GM10266 (cell line): ENCODE data around the gene DISP3.

Experiments used
- DNase-seq: peaks from one replicate; pipeline ENCODE4 v3.0.0; 2012; ENCODE audit errors: extremely low spot score
- CTCF ChIP-seq: IDR thresholded peaks from 2 replicates; pipeline ENCODE4 v1.5.1; 2012; ENCODE audit warnings: mild to moderate bottlenecking, low read depth; ENCODE audit not compliant: control insufficient read depth, insufficient read depth; ENCODE audit errors: missing control alignments

Gene DISP3

DNA sequence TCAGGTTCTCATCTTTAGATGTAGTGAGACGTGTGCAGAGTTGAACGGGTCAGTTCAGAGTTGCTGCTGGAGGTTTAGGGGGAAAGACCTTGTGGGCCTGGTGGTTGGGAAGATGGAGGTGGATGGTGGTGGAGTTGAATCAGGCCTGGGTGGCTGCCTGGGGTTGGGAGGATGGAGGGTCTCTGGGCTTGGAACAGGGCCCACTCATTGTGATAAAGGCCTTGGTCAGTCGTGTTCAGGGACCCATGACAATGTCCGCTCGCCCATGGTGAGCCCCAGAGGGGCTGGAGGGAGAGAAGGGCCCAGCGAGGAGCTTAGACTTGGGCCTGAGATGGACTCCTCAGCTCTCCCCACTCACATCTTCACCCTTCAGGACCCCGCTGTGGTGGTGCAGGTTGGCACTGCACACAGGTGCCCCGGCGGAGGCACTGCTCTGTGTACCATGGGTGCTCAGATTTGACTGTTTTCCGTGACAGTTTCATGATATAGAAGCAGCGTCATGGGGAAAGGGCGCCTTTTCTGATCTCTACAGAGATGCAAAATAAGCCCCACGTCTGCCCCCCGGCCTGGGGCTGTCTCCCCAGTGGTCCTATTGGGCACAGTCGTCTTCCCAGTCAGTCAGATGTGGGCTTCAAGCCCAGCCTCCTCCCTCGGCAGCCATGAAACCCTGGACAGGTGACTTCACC, 39.2 kb downstream of the DISP3 start:
- DNase-seq = no peak
- TF ChIP-seq CTCF = no peak

GRCh38 chr1:11518791-11519628, 40.1 kb downstream of the DISP3 start:
- no peak for DNase-seq
- TF ChIP-seq CTCF = no peak

DNA sequence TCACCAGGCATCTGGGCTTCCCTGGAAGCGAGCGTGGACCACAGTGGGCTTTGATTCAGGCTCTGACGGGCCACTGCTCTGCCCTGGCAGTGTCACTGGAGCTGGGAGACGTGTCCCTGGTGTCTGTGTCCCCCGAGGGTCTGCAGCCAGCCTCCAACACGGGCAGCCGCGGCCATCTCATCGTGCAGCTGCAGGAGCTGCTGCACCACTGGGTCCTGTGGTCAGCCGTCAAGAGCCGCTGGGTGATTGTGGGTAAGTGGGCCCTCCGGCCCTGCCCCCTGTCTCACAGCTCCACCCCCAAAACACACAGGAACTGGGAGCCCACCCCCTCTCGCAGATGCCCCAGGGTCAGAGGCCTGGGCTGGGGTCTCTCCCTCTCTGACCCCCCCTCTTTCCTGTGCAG, 40.7 kb downstream of the DISP3 start:
- no peak for DNase-seq
- no peak for TF ChIP-seq CTCF

- TF ChIP-seq CTCF = no peak
- DNase-seq = no peak
Measured at GRCh38 chr1:11520531-11521233, 41.7 kb downstream of the DISP3 start.

DNA sequence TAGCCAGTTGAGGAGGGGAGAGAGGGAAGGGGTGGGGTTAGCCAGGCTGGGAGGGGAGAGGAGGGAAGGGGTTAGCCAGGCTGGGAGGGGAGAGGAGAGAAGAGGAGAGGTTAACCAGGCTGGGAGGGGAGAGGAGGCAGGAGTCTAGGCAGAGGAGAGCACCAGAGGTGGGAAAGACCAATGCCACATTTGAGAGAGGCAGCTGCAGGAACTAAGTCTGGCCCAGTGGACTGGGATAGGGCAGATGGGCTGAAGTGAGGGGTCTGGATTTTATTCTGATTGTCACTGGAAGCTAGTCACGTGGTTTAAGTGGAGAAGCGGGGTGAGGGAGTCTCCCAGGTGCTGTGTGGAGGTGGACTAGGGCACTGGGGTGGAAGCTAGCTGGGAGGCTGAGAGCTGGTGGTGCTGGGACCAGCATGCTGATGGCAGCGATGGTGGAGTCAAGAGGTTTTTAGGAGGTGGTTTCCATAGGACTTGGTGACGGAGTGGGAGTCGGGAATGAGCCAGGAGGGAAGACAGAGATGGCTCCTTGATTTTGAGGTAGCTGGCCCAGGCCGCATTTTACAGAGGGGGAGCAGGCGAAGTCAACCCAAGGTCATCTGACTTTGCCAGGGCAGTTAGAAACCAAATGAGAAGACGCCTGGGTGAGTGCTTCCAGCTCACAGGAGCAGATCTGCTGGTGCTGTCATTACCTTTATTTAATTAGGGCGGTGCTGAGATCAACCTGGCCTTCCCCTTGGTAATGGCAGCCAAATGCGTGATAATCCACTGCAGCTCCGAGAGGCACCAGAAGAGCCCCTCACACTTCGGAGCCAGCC, 42.8 kb downstream of the DISP3 start:
- no peak for TF ChIP-seq CTCF
- no peak for DNase-seq

DNA sequence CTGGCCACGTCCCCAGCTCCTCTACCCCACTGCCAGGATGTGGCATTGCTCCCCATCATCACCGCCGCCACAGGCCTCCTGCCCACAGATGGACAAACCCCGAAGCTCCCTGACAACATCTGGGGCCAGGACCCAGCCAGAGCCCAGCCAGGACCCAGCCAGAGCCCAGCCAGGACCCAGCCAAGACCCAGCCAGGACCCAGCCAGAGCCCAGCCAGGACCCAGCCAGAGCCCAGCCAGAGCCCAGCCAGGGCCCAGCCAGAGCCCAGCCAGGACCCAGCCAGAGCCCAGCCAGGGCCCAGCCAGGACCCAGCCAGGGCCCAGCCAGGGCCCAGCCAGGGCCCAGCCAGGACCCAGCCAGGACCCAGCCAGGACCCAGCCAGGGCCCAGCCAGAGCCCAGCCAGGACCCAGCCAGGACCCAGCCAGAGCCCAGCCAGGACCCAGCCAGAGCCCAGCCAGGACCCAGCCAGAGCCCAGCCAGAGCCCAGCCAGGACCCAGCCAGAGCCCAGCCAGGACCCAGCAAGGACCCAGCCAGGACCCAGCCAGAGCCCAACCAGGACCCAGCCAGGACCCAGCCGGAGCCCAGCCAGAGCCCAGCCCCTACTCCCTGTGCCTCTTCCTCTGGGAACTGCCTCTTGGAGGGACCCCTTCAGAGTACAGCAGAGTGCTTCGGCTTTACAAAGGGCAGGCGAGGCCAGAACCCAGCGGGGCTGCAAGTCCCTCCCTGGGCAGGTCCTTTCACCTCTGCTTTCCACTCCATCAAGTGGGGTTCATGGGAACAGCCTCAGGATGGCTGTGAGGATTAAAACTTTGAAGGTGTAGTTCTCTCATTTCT, 43.7 kb downstream of the DISP3 start:
- TF ChIP-seq CTCF = no peak
- DNase-seq = no peak
